Left ventricle myocardium inferior (tissue), 1 donor: ENCODE results near the gene NHERF2. TPM values are rescaled to one million over a fixed set of nuclear protein-coding genes. Genes with fewer than 3 reads are reported as not detected.

Experiments used
- DNase-seq: peaks from one replicate; pipeline ENCODE4 v3.0.0-alpha.2; 2020
- H3K27ac ChIP-seq: fragments of 200-600 bp; replicated peaks from 2 replicates; pipeline ENCODE4 v1.8.0; 2021
- H3K27me3 ChIP-seq: fragments of 200-600 bp; 2 replicates; pipeline ENCODE4 v1.8.0; 2021; ENCODE audit warnings: low read depth
- H3K36me3 ChIP-seq: fragments of 200-600 bp; 2 replicates; pipeline ENCODE4 v1.8.0; 2021
- H3K4me1 ChIP-seq: fragments of 200-600 bp; 2 replicates; pipeline ENCODE4 v1.8.0; 2021
- H3K4me3 ChIP-seq: fragments of 200-600 bp; 2 replicates; pipeline ENCODE4 v1.8.0; 2021; ENCODE audit warnings: mild to moderate bottlenecking, moderate library complexity
- H3K9me3 ChIP-seq: fragments of 200-600 bp; replicated peaks from 2 replicates; pipeline ENCODE4 v1.8.0; 2021
- intact Hi-C: fragments of 100-400 bp; cut with micrococcal nuclease; formaldehyde crosslinking; loops from one replicate; pipeline ENCODE4 v1.11.0; 2022
- total RNA-seq: library from RNA; stranded (reverse); fragmentation: NEBNext Ultra II Directional; extraction: Animal tissue kit (Norgen Biotek cat#: 25700); gene quantifications from one replicate; pipeline ENCODE4 v1.2.1, GENCODE V29; 2021
- TF ChIP-seq, protein P1 (sequence below): fragments of 200-600 bp; IDR thresholded peaks from 2 replicates; pipeline ENCODE4 v1.8.0; 2021; ENCODE audit warnings: antibody characterized with exemption, mild to moderate bottlenecking, borderline replicate concordance
- donor health status: DM: no; HTN: yes; CAD: no; lungs with severe emphysema.

NHERF2 gene
- total RNA-seq, 1 donor from 2014 or later = 221 TPM

DNA sequence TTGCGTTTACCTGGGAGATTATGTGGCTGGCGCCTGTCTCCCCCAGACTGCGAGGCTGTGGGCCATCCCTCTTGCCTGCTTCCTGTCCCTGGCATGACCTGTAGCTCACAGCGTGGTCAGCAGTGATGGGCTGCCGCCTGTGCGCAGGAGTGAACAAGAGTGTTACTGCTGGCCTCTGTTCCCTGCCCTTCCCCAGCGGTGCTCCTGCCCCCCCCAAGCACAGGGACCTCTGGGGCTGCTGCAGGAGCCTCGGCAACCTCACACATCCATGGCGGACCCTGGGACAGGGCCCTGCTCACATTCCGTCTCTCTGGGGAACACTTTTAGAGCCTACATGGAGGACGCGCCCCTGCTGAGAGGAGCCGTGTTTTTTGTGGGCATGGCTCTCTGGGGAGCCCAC is 31.7 kb downstream of the NHERF2 start:
- TF ChIP-seq, protein P1, sequence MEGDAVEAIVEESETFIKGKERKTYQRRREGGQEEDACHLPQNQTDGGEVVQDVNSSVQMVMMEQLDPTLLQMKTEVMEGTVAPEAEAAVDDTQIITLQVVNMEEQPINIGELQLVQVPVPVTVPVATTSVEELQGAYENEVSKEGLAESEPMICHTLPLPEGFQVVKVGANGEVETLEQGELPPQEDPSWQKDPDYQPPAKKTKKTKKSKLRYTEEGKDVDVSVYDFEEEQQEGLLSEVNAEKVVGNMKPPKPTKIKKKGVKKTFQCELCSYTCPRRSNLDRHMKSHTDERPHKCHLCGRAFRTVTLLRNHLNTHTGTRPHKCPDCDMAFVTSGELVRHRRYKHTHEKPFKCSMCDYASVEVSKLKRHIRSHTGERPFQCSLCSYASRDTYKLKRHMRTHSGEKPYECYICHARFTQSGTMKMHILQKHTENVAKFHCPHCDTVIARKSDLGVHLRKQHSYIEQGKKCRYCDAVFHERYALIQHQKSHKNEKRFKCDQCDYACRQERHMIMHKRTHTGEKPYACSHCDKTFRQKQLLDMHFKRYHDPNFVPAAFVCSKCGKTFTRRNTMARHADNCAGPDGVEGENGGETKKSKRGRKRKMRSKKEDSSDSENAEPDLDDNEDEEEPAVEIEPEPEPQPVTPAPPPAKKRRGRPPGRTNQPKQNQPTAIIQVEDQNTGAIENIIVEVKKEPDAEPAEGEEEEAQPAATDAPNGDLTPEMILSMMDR = no peak
- Histone ChIP-seq H3K4me1 (no peaks in the 10 kb centered on the region), H3K27me3 (no peaks in the 10 kb centered on the region), H3K9me3 (no peaks in the 10 kb centered on the region), H3K36me3 (peaks cover 83% of the 10 kb centered on the region), H3K27ac (no peak overlapping the region), H3K4me3 (no peak overlapping the region)
- DNase-seq = no peak
- intact Hi-C loops = no loop called here

GRCh38 chr16:2058872-2059271 is 32.2 kb downstream of the NHERF2 start:
- H3K36me3 ChIP-seq = peaks cover 83% of the 10 kb centered on the region

DNA sequence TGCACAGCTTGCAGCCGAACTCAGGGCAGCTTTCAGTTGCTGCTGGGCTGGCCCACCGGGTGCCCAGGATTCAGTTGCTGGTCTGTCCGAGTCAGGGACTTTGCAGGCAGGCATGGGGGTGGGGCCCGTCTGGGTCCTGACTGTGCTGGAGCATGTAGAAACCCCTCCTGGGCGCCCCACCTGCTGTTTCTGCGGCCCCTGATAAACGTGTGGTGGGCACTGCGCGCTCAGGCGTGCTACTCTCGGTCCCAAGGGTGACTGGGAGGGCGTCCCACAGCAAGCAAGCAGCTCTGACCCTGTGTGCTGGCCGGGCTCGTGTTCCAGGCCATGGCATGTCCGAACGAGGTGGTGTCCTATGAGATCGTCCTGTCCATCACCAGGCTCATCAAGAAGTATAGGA is 33.6 kb downstream of the NHERF2 start:
- Histone ChIP-seq H3K27ac (no peak overlapping the region), H3K9me3 (no peaks in the 10 kb centered on the region), H3K27me3 (no peaks in the 10 kb centered on the region), H3K4me3 (no peak overlapping the region), H3K36me3 (peaks cover 81% of the 10 kb centered on the region), H3K4me1 (no peaks in the 10 kb centered on the region)
- intact Hi-C loops = no loop called here
- TF ChIP-seq, protein P1 = no peak
- no peak for DNase-seq

More at GRCh38 chr16:2058872-2059271, 32.2 kb downstream of the NHERF2 start:
- H3K4me1 ChIP-seq = no peaks in the 10 kb centered on the region
- no peak for DNase-seq
- no peak overlapping the region for H3K27ac ChIP-seq
- intact Hi-C loops = no loop called here
- H3K9me3 ChIP-seq = no peaks in the 10 kb centered on the region
- TF ChIP-seq, protein P1 = no peak
- H3K4me3 ChIP-seq = no peak overlapping the region
- no peaks in the 10 kb centered on the region for H3K27me3 ChIP-seq

DNA sequence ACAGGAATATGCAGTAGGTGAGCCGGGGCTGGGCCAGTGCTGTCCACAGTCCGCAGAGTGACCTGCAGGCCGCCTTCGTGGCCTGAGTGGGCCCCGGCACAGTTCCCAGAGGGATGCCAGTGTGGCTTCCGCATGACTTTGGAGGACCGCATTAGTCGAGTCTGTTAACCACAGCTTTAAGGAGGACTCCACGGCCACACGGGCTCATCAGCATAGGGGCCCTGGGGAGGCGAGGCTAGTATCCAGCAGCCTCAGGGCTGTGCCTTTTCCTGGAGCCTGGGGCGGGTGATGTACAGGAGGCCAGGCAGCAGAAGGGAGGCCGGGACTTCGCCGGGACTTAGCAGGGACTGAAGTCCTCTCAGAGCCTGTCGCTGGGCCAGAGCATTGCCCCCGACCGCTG is 34.3 kb downstream of the NHERF2 start:
- Histone ChIP-seq H3K27ac (no peak overlapping the region), H3K27me3 (no peaks in the 10 kb centered on the region), H3K36me3 (peaks cover 87% of the 10 kb centered on the region), H3K9me3 (no peaks in the 10 kb centered on the region), H3K4me3 (no peak overlapping the region), H3K4me1 (no peaks in the 10 kb centered on the region)
- intact Hi-C loops = no loop called here
- DNase-seq = no peak
- TF ChIP-seq, protein P1 = no peak

- DNase-seq = no peak
- H3K27me3 ChIP-seq = no peaks in the 10 kb centered on the region
- intact Hi-C loops = no loop called here
- TF ChIP-seq, protein P1 = no peak
- H3K27ac ChIP-seq = no peak overlapping the region
- peaks cover 91% of the 10 kb centered on the region for H3K36me3 ChIP-seq
- no peaks in the 10 kb centered on the region for H3K4me1 ChIP-seq
- H3K9me3 ChIP-seq = no peaks in the 10 kb centered on the region
- H3K4me3 ChIP-seq = no peak overlapping the region
Observed at GRCh38 chr16:2061526-2061925, 34.8 kb downstream of the NHERF2 start.

- no peaks in the 10 kb centered on the region for H3K27me3 ChIP-seq
- H3K4me3 ChIP-seq = no peak overlapping the region
- TF ChIP-seq, protein P1 = no peak
- no peak overlapping the region for H3K27ac ChIP-seq
- DNase-seq = no peak
- intact Hi-C loops = no loop called here
- peaks cover 94% of the 10 kb centered on the region for H3K36me3 ChIP-seq
- no peaks in the 10 kb centered on the region for H3K9me3 ChIP-seq
- no peaks in the 10 kb centered on the region for H3K4me1 ChIP-seq
Observed at GRCh38 chr16:2062801-2063200, 36.1 kb downstream of the NHERF2 start.
